ENCODE results near the gene CENPE. TPM values are rescaled to one million over a fixed set of nuclear protein-coding genes. Genes with fewer than 3 reads are reported as not detected.

Gene CENPE
- total and polyA plus RNA-seq, 3 donors from 2014 or later = 0.96 to 9.1 (median 6.6) TPM

DNA sequence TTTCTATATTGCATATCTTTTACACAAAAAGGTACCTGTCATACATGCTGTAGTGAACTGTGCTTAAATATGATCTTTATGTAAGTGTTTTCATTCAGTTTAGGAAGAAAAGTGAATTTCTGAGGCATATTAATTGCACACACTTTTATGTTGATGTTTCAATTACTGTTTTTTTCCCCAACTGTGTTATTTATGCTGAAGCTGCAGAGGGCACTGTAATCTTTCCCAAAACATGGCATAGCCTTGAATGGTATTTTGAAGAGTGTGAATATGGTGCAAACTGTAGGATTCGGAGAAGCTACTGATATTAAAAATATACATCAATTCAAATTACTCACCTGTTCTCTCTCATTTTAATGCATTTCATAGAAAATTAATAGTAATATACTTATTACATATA lies 6.0 kb upstream of the CENPE start:
- no peaks in the 10 kb centered on the region for H3K36me3 ChIP-seq (ENCODE audit: low read depth, missing control alignments)
- WGBS, 2 donors = 57% methylated on average over 1 of the region's 1 CpG
- no peak overlapping the region for H3K27ac ChIP-seq
- no peak overlapping the region for H3K4me3 ChIP-seq
- no peak for TF ChIP-seq POLR2A (IDR thresholded peaks at IDR 0.05)
- TF ChIP-seq, protein P1, sequence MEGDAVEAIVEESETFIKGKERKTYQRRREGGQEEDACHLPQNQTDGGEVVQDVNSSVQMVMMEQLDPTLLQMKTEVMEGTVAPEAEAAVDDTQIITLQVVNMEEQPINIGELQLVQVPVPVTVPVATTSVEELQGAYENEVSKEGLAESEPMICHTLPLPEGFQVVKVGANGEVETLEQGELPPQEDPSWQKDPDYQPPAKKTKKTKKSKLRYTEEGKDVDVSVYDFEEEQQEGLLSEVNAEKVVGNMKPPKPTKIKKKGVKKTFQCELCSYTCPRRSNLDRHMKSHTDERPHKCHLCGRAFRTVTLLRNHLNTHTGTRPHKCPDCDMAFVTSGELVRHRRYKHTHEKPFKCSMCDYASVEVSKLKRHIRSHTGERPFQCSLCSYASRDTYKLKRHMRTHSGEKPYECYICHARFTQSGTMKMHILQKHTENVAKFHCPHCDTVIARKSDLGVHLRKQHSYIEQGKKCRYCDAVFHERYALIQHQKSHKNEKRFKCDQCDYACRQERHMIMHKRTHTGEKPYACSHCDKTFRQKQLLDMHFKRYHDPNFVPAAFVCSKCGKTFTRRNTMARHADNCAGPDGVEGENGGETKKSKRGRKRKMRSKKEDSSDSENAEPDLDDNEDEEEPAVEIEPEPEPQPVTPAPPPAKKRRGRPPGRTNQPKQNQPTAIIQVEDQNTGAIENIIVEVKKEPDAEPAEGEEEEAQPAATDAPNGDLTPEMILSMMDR (IDR thresholded peaks at IDR 0.05) = no peak
- H3K9me3 ChIP-seq = no peaks in the 10 kb centered on the region
- no peaks in the 10 kb centered on the region for H3K27me3 ChIP-seq
- no peak for DNase-seq
- intact Hi-C loops (cut with DNase I; ENCODE audit: low total_unique reads) = no loop called here
- H3K4me1 ChIP-seq = no peaks in the 10 kb centered on the region

DNA sequence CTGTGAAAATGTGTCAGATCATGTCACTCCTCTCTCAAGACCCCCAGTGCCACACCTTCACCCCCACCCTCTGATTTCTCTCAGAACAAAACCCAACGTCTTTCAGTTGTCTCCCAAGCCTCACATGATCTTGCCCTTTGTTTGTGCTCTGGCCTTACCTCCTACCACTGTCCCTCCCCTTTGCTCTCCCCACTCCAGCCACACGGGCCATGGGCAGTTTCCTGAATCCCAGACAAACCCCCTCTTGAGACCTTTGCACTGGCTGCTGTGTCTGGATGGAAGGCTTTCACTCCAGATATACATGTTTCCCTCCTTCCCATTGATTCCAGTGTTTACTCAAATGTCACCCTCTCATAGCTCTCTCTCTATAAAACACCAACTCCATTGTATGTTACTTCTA lies 3.6 kb upstream of the CENPE start:
- intact Hi-C loops (cut with DNase I; ENCODE audit: low total_unique reads) = no loop called here
- no peak overlapping the region for H3K4me3 ChIP-seq
- no peaks in the 10 kb centered on the region for H3K9me3 ChIP-seq
- no peak for DNase-seq
- H3K27ac ChIP-seq = no peak overlapping the region
- no peaks in the 10 kb centered on the region for H3K36me3 ChIP-seq (ENCODE audit: low read depth, missing control alignments)
- no peaks in the 10 kb centered on the region for H3K27me3 ChIP-seq
- TF ChIP-seq, protein P1 (IDR thresholded peaks at IDR 0.05) = no peak
- TF ChIP-seq POLR2A (IDR thresholded peaks at IDR 0.05) = no peak
- 32 to 53% methylated on average over 2 of the region's 2 CpGs for WGBS, 2 donors
- H3K4me1 ChIP-seq = no peaks in the 10 kb centered on the region

DNA sequence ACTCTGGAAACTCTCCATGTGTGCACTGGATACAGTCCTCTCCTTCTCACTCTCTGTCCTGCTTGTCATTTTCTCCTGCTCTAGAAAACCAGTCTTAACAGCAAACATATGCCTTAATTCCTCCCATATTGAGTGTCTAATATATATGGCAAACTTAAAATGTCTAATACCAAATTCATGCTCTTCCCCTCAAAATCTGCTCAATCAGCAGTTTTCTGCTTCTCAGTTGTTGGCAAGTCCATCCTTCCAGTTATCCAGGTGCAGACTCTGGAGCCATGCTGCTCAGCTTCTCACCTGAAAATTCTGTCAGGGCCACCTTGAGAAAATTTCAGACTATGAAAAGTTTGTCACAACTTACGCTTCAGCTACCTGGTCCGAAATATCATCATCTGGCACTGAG lies 3.1 kb upstream of the CENPE start:
- no peaks in the 10 kb centered on the region for H3K9me3 ChIP-seq
- H3K27me3 ChIP-seq = no peaks in the 10 kb centered on the region
- H3K36me3 ChIP-seq (ENCODE audit: low read depth, missing control alignments) = no peaks in the 10 kb centered on the region
- no peak for DNase-seq
- WGBS, 2 donors = 91 to 95% methylated on average over 2 of the region's 2 CpGs
- intact Hi-C loops (cut with DNase I; ENCODE audit: low total_unique reads) = no loop called here
- no peaks in the 10 kb centered on the region for H3K4me1 ChIP-seq
- no peak overlapping the region for H3K4me3 ChIP-seq
- TF ChIP-seq POLR2A (IDR thresholded peaks at IDR 0.05) = no peak
- TF ChIP-seq, protein P1 (IDR thresholded peaks at IDR 0.05) = no peak
- no peak overlapping the region for H3K27ac ChIP-seq

DNA sequence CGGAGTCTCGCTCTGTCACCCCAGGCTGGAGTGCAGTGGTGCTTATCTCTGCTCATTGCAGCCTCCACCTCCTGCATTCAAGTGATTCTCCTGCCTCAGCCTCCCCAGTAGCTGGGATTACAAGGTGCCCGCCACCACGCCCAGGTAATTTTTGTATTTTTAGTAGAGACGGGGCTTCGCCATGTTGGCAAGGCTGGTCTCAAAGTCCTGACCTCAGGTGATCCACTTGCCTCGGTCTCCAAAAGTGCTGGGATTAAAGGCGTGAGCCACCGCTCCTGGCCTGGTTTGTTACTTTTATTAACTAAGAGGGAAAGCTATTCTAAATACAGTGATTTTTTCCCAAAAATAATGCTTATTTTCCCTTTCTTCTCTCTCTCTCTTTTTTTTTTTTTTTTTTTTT lies 866 bp upstream of the CENPE start:
- Histone ChIP-seq H3K9me3 (no peaks in the 10 kb centered on the region), H3K27ac (peak overlapping the region in 1 of 2 donors; percentile 58), H3K27me3 (no peaks in the 10 kb centered on the region), H3K36me3 (ENCODE audit: low read depth, missing control alignments) (no peaks in the 10 kb centered on the region), H3K4me3 (peak overlapping the region; percentile 64 to 66), H3K4me1 (no peaks in the 10 kb centered on the region)
- WGBS, 2 donors = 56 to 61% methylated on average over 9 of the region's 9 CpGs
- no peak for DNase-seq
- intact Hi-C loops (cut with DNase I; ENCODE audit: low total_unique reads) = no loop called here
- TF ChIP-seq, protein P1 (IDR thresholded peaks at IDR 0.05) = no peak
- TF ChIP-seq POLR2A (IDR thresholded peaks at IDR 0.05) = no peak

DNA sequence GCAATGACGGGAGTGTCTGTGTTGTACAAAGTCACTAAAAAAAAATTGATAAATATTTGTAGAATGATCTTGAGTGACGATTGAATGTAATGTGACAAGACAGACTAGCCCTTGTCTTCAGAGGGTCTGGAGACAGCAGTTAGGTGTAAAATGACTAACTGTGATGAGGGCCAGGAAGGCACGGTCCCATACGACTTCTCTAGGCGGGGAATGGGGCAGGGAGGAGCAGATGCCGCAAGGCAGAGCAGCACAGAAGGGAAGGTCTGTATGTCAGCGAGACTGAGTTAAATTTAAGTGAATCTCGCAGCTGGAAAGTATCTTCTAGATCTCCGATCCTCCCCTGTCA lies 405 bp downstream of the CENPE start:
- no peaks in the 10 kb centered on the region for H3K36me3 ChIP-seq (ENCODE audit: low read depth, missing control alignments)

More for the DNA sequence above, 405 bp downstream of the CENPE start:
- no peaks in the 10 kb centered on the region for H3K4me1 ChIP-seq
- peak overlapping the region; percentile 64 to 66 for H3K4me3 ChIP-seq
- H3K27me3 ChIP-seq = no peaks in the 10 kb centered on the region
- intact Hi-C loops (cut with DNase I; ENCODE audit: low total_unique reads) = no loop called here
- no peak for DNase-seq
- no peaks in the 10 kb centered on the region for H3K9me3 ChIP-seq
- TF ChIP-seq, protein P1 (IDR thresholded peaks at IDR 0.05) = no peak
- TF ChIP-seq POLR2A (IDR thresholded peaks at IDR 0.05) = no peak
- WGBS, 2 donors = 1% methylated on average over 9 of the region's 9 CpGs
- no peak overlapping the region for H3K27ac ChIP-seq

Data from testis (tissue), 3 donors.